SK-N-SH (cell line): ENCODE results near the gene ORC6.

Source experiments
- EP300 ChIP-seq, 2 experiments: IDR thresholded peaks; 2 replicates each; pipeline versions ENCODE4 v1.4.0 to v1.6.1; 2012; ENCODE audit warnings: borderline replicate concordance in 1 of 2, low read depth in 1 of 2, low read length in 1 of 2
- FOSL2 ChIP-seq: IDR thresholded peaks from 2 replicates; pipeline ENCODE4 v1.4.0; 2012; ENCODE audit warnings: low read depth, mild to moderate bottlenecking, moderate library complexity, borderline replicate concordance
- GABPA ChIP-seq: IDR thresholded peaks from 2 replicates; pipeline ENCODE4 v1.4.0; 2012; ENCODE audit warnings: low read depth, mild to moderate bottlenecking
- JUND ChIP-seq: IDR thresholded peaks from 2 replicates; pipeline ENCODE4 v1.4.0; 2012
- TEAD4 ChIP-seq: IDR thresholded peaks from 2 replicates; pipeline ENCODE4 v1.4.0; 2012; ENCODE audit warnings: mild to moderate bottlenecking, borderline replicate concordance; ENCODE audit not compliant: insufficient read depth
- TF ChIP-seq, protein P1 (sequence below): fragments of 200-600 bp; sonication (generic); IDR thresholded peaks from 2 replicates; pipeline ENCODE4 v1.6.1; 2017; ENCODE audit warnings: antibody characterized with exemption, mild to moderate bottlenecking, moderate library complexity

DNA sequence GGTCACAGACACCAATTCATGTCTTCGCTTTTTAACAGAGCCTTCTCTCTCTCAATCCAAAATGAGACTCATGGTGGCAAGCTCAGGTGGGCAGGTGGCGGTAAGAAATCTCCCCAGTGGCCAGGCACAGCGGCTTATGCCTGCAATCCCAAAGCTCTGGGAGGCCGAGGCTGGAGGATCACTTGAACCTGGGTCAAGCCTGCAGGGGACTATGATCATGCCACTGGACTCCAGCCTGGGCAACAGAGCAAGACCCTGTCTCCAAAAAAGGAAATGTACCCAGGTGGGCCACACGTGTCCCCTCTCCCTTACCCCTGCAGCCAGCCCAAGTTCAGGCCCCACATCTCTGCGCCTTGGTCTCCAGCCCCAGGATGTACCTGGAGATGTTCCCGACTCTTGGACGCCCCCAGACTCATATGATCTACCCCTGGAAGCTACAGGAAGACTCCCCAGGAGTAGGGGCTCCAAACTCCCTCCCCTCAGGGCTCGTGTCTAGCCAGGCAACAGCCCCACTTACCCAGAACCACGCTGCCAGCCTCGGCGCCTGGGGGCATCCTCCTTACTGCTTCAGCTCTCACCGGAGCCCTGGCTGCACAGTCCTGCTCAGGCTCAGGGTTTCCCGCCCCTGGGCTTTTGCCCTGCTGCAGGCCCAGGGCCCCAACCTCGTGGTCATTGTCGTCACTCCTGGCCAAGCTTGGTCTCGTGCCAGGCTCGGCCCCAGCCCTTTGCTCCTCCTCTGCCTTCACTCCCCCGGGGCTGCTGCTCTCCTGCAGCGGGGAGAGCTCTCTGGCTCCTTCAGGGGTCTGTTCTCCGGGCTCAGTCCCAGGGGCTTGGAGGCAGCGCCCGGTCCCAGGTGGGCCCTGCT, 42.5 kb downstream of the ORC6 start:
- TF ChIP-seq JUND (no peak), GABPA (no peak), FOSL2 (no peak), TEAD4 (no peak), EP300 (IDR thresholded peaks at IDR 0.05; ENCODE audit: borderline replicate concordance in 1 of 2, low read depth in 1 of 2, low read length in 1 of 2) (no peak)
- TF ChIP-seq, protein P1, sequence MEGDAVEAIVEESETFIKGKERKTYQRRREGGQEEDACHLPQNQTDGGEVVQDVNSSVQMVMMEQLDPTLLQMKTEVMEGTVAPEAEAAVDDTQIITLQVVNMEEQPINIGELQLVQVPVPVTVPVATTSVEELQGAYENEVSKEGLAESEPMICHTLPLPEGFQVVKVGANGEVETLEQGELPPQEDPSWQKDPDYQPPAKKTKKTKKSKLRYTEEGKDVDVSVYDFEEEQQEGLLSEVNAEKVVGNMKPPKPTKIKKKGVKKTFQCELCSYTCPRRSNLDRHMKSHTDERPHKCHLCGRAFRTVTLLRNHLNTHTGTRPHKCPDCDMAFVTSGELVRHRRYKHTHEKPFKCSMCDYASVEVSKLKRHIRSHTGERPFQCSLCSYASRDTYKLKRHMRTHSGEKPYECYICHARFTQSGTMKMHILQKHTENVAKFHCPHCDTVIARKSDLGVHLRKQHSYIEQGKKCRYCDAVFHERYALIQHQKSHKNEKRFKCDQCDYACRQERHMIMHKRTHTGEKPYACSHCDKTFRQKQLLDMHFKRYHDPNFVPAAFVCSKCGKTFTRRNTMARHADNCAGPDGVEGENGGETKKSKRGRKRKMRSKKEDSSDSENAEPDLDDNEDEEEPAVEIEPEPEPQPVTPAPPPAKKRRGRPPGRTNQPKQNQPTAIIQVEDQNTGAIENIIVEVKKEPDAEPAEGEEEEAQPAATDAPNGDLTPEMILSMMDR, result no peak
